Adrenal gland (tissue), 12 donors: ENCODE data around the gene NSUN7. TPM values are rescaled to one million over a fixed set of nuclear protein-coding genes. Genes with fewer than 3 reads are reported as not detected.
A peak's percentile ranks its signal among the peaks of the same experiment; 100 is the strongest.

Experiments
- DNase-seq, 7 donors: peaks; one replicate each; pipeline ENCODE4 v3.0.0-alpha.2; 2019 to 2020
- H3K27ac ChIP-seq, 5 donors: fragments of 200-600 bp; sonication (generic) in 4 of 5; 1 replicate in 3 of 5; 2 replicates in 2 of 5; pipeline versions ENCODE4 v1.5.1 to v1.8.0; 2016 to 2020; ENCODE audit warnings: mild to moderate bottlenecking in 1 of 5
- H3K27me3 ChIP-seq: fragments of 200-600 bp; 2 replicates; pipeline ENCODE4 v1.8.0; 2021
- H3K36me3 ChIP-seq, 2 donors: fragments of 200-600 bp; replicated peaks in 1 of 2; 1 replicate in 1 of 2; 2 replicates in 1 of 2; pipeline versions ENCODE4 v1.5.1 to v1.8.0; 2018 to 2022
- H3K4me1 ChIP-seq, 2 donors: fragments of 200-600 bp; replicated peaks in 1 of 2; 1 replicate in 1 of 2; 2 replicates in 1 of 2; pipeline versions ENCODE4 v1.5.1 to v1.8.0; 2018 to 2021
- H3K4me3 ChIP-seq, 4 donors: fragments of 200-600 bp; sonication (generic) in 3 of 4; one replicate each; pipeline ENCODE4 v1.5.1; 2016 to 2018
- H3K9me3 ChIP-seq, 3 donors: fragments of 200-600 bp; sonication (generic) in 1 of 3; replicated peaks in 1 of 3; 1 replicate in 2 of 3; 2 replicates in 1 of 3; pipeline versions ENCODE4 v1.5.1 to v1.8.0; 2016 to 2021
- CTCF ChIP-seq, 6 experiments: fragments of 450-650 bp in 4 of 6; fragments of 200-600 bp in 2 of 6; sonication (generic) in 1 of 6; IDR thresholded peaks; 1 replicate in 5 of 6; 2 replicates in 1 of 6; pipeline versions ENCODE4 v1.5.1 to v1.8.0; 2016 to 2021; ENCODE audit warnings: antibody characterized with exemption in 6 of 6, mild to moderate bottlenecking in 2 of 6, moderate library complexity in 1 of 6
- POLR2A ChIP-seq, 2 donors: fragments of 450-650 bp; IDR thresholded peaks; one replicate each; pipeline ENCODE4 v1.6.1; 2017; ENCODE audit warnings: antibody characterized with exemption in 2 of 2, mild to moderate bottlenecking in 2 of 2, moderate library complexity in 1 of 2
- WGBS, 4 donors: extraction: QIAGEN DNeasy Blood & Tissue Kit in 2 of 4; methylation state at CpG; one replicate each; pipeline versions ENCODE4 v1.1.5 to v1.1.7; 2013 to 2017; 5-methylcytosine and 5-hydroxymethylcytosine counted together
- intact Hi-C, 2 donors: fragments of 100-400 bp; cut with DNase I; formaldehyde crosslinking; loops; one replicate each; pipeline versions ENCODE4 v1.14.1 to v1.15.0; 2022 to 2023
- polyA plus RNA-seq, 3 donors: library from polyadenylated mRNA; stranded (reverse); fragments of 200-250 nt in 2 of 3; fragments of 350-450 nt in 1 of 3; fragmentation: Illumina TruSeq in 1 of 3; extraction: RNeasy Lipid Tissue Mini Kit (QIAGEN cat#74804) in 1 of 3; gene quantifications; one replicate each; pipeline ENCODE4 v1.2.3, GENCODE V29; 2013 to 2014
- total RNA-seq, 9 donors: library from RNA; depleted of rRNA in 4 of 9; stranded (reverse); fragments of >200 nt in 4 of 9; fragments of 120-200 nt in 1 of 9; fragmentation: NEBNext Ultra II Directional in 1 of 9; extraction: Animal tissue kit (Norgen Biotek cat#: 25700) in 1 of 9; gene quantifications; one replicate each; pipeline versions ENCODE4 v1.1.0 to v1.2.4, GENCODE V29; 2013 to 2023
- donor health status: healthy with polysubstance abuse.
- donor health status: Bipolar disorder and iron deficiency.
- donor health status: DM: yes; HTN: yes; CAD: no.
- donor health status: DM: no; HTN: no; CAD: no.
- donor health status: DM: no; HTN: no; CAD: no.
- donor health status: DM: yes; HTN: yes; CAD: no.

NSUN7 gene
- total and polyA plus RNA-seq, 12 donors: 0.79 to 10.4 (median 2.1) TPM

DNA sequence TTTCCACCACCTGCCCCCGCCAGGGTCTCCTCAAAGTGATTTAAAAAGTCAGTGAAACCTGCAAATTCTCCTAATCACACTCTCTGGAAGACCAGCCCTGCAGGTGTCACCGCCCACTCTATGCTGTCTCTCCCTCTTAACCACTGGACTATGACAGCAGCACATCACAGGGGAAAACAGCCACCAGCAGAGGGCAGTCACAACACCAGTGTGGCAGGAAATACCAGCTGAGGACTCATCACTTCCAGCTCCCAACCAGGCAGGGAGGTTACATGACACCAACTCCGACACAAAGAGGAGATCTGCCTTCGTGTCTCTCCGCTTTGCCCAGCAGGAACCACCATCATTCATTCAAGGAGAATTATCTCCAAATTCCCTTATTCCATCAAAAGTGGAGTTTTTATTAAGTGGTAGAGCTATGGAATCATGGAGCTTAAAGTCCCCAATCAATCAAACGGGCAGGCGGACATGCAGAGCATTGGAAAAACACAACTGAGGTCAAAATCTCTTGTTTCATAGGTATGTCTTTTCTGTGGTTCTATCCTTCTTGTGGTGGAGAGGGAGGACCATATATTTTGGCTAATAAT lies 91.3 kb downstream of the NSUN7 start:
- WGBS, 4 donors: 70 to 79% (median 77%) methylated on average over 7 of the region's 7 CpGs

GRCh38 chr4:40842318-40842717 lies 92.6 kb downstream of the NSUN7 start:
- DNase-seq: no peak
- no peak for TF ChIP-seq POLR2A (IDR thresholded peaks at IDR 0.05)
- no peak for TF ChIP-seq CTCF (IDR thresholded peaks at IDR 0.05)
- Histone ChIP-seq H3K27ac (no peak overlapping the region), H3K9me3 (no peaks in the 10 kb centered on the region), H3K36me3 (no peaks in the 10 kb centered on the region), H3K4me1 (no peaks in the 10 kb centered on the region), H3K4me3 (no peak overlapping the region), H3K27me3 (no peaks in the 10 kb centered on the region)
- WGBS, 4 donors: 83 to 87% (median 85%) methylated on average over 13 of the region's 13 CpGs
- intact Hi-C loops: loop anchor here in 1 of 2 donors (5.0 kb wide), 1 partner anchor 45 kb away; no protein-coding TSS in a partner anchor

More for the DNA sequence above, 91.3 kb downstream of the NSUN7 start:
- H3K27me3 ChIP-seq: no peaks in the 10 kb centered on the region
- no peak overlapping the region for H3K27ac ChIP-seq
- intact Hi-C loops: loop anchor here in 1 of 2 donors (5.0 kb wide), 1 partner anchor 46 kb away; no protein-coding TSS in a partner anchor
- H3K9me3 ChIP-seq: no peaks in the 10 kb centered on the region
- TF ChIP-seq CTCF (IDR thresholded peaks at IDR 0.05): peak; percentile 42 to 67 (median 62)
- no peak for TF ChIP-seq POLR2A (IDR thresholded peaks at IDR 0.05)
- no peak overlapping the region for H3K4me3 ChIP-seq
- peak; percentile 68 to 90 (median 85) for DNase-seq
- H3K4me1 ChIP-seq: no peaks in the 10 kb centered on the region
- H3K36me3 ChIP-seq: no peaks in the 10 kb centered on the region

- Histone ChIP-seq H3K4me3 (no peak overlapping the region), H3K27me3 (no peaks in the 10 kb centered on the region), H3K9me3 (no peaks in the 10 kb centered on the region), H3K36me3 (no peaks in the 10 kb centered on the region), H3K27ac (no peak overlapping the region), H3K4me1 (no peaks in the 10 kb centered on the region)
- DNase-seq: no peak
- WGBS, 4 donors: 72 to 84% (median 77%) methylated on average over 14 of the region's 14 CpGs
- TF ChIP-seq POLR2A (IDR thresholded peaks at IDR 0.05) (no peak), CTCF (IDR thresholded peaks at IDR 0.05) (no peak)
- intact Hi-C loops: loop anchor here in 1 of 2 donors (5.0 kb wide), 1 partner anchor 44 kb away; no protein-coding TSS in a partner anchor
These were observed 93.1 kb downstream of the NSUN7 start for GRCh38 chr4:40842725-40843423.

DNA sequence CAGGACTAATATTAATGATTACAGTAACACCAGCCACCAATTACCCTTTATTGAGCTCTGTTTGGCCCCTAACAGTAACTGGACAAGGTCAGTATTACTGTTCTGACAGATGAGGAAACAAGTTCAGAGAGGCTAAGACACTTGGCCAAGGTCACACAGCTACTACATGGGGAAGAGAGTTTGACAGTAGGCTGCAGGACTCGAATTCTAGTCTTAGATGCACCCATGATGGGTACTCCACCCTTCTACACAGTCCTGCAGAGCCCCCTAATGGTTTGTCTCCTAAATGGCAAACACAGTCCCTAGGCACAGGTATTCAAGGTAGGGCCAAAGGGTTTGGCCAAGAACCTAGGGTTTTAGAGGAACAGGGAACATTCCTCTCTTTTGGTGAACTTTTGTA lies 93.9 kb downstream of the NSUN7 start:
- 60 to 83% (median 74%) methylated on average over 1 of the region's 1 CpG for WGBS, 4 donors
- Histone ChIP-seq H3K27ac (no peak overlapping the region), H3K4me1 (no peaks in the 10 kb centered on the region), H3K9me3 (no peaks in the 10 kb centered on the region), H3K4me3 (no peak overlapping the region), H3K27me3 (no peaks in the 10 kb centered on the region), H3K36me3 (no peaks in the 10 kb centered on the region)
- no peak for TF ChIP-seq POLR2A (IDR thresholded peaks at IDR 0.05)
- TF ChIP-seq CTCF (IDR thresholded peaks at IDR 0.05): no peak
- no peak for DNase-seq
- intact Hi-C loops: loop anchor here in 1 of 2 donors (5.0 kb wide), 1 partner anchor 44 kb away; no protein-coding TSS in a partner anchor
